GM19240 (cell line): Measurements from ENCODE around the gene CASP4.
"Not testable (repeated sequence)": the region's sequence is repeated elsewhere in the genome, so short reads cannot be mapped to it uniquely, and the experiment has no call there.

Experiments
- DNase-seq: peaks from one replicate; pipeline ENCODE4 v3.0.0; 2011; ENCODE audit warnings: low spot score; ENCODE audit not compliant: insufficient read length

Gene CASP4

GRCh38 chr11:104957280-104957679 lies 11.1 kb downstream of the CASP4 start:
- no peak for DNase-seq

GRCh38 chr11:104956528-104956927 lies 11.8 kb downstream of the CASP4 start:
- no peak for DNase-seq

- DNase-seq: no peak
These were observed 21.5 kb downstream of the CASP4 start for GRCh38 chr11:104946907-104947306.

GRCh38 chr11:104944076-104944475 lies 24.3 kb downstream of the CASP4 start:
- no peak for DNase-seq

GRCh38 chr11:104943561-104943960 lies 24.8 kb downstream of the CASP4 start:
- DNase-seq: no peak

DNA sequence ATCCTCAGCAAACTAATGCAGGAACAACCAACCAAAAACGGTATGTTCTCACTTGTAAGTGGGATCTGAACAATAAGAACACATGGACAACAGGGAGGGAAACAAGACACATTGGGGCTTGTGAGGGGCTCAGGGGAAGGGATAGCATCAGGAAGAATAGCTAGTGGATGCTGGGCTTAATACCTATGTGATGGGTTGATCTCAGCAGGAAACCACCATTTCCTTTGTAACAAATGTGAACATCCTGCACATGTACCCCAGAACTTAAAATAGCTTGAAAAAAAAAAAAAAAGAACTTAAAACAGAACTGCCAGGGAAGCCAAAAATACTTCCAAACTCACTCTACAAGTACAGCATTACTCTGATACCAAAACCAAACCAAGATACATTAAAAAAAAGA lies 33.8 kb downstream of the CASP4 start:
- DNase-seq: no peak

GRCh38 chr11:104934073-104934472 lies 34.3 kb downstream of the CASP4 start:
- DNase-seq: not testable (repeated sequence)

DNA sequence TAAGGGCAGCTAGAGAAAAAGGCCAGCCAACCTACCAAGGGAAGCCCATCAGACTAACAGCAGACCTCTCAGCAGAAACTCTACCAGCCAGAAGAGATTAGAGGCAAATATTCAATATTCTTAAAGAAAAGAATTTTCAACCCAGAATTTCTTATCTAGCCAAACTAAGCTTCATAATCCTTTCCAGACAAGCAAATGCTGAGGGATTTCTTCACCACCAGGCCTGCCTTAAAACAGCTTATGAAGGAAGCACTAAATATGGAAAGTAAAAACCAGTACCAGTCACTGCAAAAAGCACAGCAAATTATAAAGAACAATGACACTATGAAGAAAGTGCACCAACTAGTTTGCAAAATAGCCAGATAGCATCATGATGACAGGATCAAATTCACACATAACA lies 39.6 kb downstream of the CASP4 start:
- no peak for DNase-seq

GRCh38 chr11:104926771-104927611 lies 41.4 kb downstream of the CASP4 start:
- DNase-seq: no peak

DNA sequence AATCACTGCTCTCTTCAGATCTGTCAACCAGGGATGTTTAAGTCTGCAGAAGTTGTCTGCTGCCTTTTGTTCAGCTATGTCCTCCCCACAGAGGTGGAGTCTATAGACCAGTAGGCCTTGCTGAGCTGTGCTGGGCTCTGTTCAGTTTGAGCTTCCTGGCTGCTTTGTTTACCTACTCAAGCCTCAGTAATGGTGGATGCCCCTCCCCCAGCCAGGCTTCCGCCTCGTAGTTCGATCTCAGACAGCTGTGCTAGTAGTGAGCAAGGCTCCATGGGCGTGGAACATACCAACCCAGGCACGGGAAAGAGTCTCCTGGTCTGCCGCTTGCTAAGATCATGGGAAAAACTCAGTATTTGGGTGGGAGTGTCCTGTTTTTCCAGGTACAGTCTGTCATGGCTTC lies 42.5 kb downstream of the CASP4 start:
- DNase-seq: no peak

GRCh38 chr11:104918113-104918824 lies 50.1 kb downstream of the CASP4 start:
- no peak for DNase-seq

DNA sequence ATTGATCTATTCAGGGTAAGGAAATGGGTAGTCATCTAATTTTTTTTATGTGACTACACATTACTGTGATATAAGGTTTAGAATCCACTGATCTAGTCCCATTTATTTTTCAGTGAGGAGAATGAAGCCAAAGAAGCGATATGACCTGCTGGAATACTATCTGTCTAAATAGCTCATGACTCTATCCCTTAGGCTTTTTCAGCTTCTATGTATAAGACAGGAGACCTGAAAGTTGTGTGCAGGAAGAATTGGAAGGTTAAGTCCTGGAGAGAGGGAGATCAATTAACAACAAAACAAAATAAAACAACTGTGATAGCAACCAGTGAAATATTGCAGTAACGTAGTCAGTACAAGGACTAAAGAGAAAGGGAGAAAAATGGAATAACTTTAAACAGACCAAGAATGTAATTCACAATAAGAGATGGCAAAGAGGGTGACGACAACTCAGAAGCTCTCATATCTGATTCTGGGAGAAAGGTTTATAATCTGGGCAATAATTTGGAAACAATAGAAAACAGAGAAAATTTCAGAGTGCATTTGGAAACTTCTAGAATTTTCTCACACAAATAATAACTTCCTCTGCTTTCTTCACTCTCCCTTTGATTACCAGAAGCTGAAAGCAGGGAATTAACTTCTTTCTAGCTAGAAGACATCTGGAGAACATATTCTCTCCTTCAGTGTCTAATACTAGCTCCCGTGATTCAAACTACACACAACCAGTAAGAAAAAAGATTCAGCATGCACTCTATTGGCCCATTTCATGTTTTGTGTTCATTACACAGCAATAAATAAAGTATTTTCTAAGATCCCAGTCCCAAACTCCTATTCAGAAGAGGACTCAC lies 50.9 kb downstream of the CASP4 start:
- no peak for DNase-seq

- DNase-seq: no peak
These were observed 51.9 kb downstream of the CASP4 start for GRCh38 chr11:104916442-104916841.

- no peak for DNase-seq
These were observed 56.3 kb downstream of the CASP4 start for GRCh38 chr11:104912102-104912501.

- DNase-seq: no peak
These were observed 60.2 kb downstream of the CASP4 start for GRCh38 chr11:104908186-104908531.

GRCh38 chr11:104907521-104908185 lies 60.7 kb downstream of the CASP4 start:
- no peak for DNase-seq

DNA sequence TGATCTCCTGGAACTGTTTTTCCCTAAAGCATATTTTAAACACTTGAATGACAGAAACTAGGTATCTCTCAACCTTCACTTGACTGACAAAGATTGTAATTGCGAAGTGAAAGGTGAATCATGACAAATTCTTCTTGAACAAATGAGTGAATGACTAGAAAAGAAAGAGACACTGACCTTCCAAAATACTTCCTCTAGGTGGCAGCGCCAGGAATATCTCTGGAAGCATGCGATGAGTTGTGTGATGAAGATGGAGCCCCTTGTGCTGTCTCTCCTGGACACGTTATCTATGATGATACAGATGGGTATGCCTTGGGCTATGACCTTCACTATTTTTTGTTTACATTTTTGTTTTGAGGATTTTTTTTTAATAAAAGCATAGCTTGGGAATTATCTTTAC lies 63.1 kb downstream of the CASP4 start:
- no peak for DNase-seq

DNA sequence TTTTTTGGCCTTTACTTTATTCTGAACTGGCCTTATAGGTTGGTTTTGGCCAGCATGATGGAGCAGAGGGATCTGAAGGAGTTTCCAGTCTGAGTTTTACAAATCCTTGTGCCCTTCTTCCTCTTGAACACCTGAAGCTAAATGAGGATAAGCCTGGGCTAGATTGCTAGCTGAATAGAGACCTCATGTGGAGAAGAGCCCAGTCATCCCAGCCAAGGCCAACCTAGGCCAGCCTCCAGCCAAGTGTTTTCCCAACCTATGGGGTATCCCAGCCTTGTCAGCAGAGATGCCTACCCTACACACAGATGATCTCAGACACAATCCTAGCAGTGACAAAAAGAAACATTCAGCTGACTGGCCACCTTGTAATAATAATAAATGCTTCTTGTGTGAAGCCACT lies 69.1 kb downstream of the CASP4 start:
- DNase-seq: no peak

- no peak for DNase-seq
These were observed 69.7 kb downstream of the CASP4 start for GRCh38 chr11:104898685-104899013.

DNA sequence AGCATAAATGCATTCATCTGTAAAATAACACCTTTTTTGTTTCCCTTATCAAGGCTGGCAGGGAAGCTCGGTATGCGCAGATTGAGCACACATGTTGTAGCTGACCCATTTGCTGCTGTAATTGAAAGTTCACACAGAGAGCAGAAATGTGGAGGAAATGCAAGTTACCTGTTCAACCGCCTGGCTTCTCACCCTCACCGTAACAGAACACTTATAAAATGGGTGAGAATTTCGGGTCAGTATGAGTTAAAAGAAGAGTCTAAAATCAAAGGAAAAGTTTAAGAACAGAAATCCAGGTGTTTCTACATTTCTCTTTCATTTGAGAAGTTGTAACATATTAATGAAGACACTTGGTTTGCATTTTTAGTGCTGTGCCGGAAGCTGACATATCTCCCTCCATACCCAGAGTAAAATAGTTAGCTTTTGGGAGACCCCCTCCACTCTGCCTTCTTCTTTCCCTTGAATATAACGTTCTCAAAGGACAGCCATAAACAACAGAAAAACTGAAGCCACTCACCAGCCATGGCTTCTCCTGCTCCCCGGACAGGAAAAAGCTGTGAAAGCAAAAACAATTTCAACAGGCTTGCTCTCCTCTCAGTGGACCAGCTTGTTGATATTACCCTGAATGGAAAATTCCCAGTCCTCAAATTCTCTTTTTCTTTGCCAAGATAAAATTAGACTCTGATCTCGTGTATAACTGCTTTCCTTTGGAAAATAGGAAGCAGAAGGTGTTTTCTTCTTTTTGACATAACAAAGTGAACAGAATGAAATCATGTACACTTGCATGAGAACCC lies 70.3 kb downstream of the CASP4 start, which contains the start of gene CASP12:
CASP12 (minus strand) TSS at position 570 of the 794 bp plus-strand sequence.
- DNase-seq: no peak

- no peak for DNase-seq
These were observed 72.7 kb downstream of the CASP4 start for GRCh38 chr11:104895634-104896033.
